ENCODE results near the gene ZFP36L1. TPM values are rescaled to one million over a fixed set of nuclear protein-coding genes. Genes with fewer than 3 reads are reported as not detected.

ZFP36L1 gene
- total RNA-seq, 1 experiment from 2014 or later = 27.7 TPM

- no peak for DNase-seq (ENCODE audit: low spot score)
Measured at GRCh38 chr14:68762953-68763764, 29.7 kb downstream of the ZFP36L1 start.

- no peak for DNase-seq (ENCODE audit: low spot score)
Measured at GRCh38 chr14:68761391-68761790, 31.5 kb downstream of the ZFP36L1 start.

- DNase-seq (ENCODE audit: low spot score) = no peak
Measured at GRCh38 chr14:68760761-68761160, 32.1 kb downstream of the ZFP36L1 start.

- DNase-seq (ENCODE audit: low spot score) = no peak
Measured at GRCh38 chr14:68759937-68760336, 32.9 kb downstream of the ZFP36L1 start.

DNA sequence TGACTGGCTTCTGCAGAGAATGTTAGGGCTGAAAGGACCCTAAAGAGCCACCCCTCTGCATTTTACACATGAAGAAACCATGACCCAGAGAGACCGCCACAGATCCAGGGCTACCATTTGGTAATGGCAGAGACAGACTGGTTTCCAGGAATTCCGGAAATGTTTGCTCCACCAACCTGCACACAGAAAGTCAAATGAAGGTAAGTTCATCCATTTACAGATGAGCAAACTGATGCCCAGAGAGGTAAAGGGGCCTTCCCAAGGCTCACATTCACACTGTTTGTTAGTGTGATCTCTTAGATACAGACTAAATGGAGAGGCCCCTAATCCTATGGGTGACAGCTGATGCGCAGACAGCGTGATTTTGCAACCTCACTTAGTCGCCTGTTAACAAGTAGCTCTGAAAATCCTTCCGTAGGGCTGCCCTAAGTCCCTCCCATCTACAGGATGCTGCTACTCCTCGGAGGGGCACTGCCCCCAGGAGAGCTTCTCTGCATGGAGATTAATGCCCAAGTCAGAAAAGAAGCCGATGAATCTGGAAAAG lies 33.8 kb downstream of the ZFP36L1 start:
- DNase-seq (ENCODE audit: low spot score) = no peak

DNA sequence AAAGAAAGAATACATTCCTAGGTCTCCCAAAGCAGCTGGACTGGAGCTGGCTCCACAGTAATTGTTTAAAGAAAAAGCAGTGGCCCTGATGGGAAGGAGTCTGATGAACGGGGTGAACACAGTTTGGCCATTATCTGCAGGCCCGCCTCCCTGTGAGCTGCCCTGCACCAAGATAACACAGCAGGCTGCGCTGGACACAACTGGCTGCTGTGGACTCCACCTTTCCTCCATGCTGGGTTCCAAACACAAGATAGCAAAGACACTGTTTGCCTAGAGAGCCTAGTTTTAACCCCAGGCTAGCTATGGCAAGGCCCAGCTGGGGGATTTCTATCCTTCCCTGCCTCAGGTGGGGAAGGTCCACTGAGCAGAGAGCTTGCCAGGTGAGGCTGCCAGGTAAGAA lies 34.6 kb downstream of the ZFP36L1 start:
- DNase-seq (ENCODE audit: low spot score) = no peak

DNA sequence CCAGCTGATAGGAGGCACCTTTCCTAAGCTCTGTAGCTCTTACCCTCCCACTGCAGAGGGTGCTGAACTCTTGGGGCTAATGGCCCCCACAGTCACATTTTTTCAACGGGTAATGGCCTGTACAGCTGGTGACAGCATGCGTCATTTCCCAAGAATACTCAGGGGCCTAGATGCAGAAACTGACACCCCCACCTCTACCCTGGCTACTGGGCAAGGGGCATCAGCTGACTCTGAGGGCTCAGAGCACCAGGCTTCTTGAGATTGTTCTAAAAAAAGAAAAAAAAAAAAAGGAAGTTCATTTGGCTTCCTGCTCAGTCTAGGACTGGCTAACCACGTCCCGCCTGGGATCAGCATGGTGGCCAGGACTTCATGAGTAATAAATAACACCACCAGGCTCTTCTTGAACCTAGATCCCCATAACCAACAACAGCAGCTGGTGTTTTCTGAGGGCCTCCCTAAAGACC lies 35.2 kb downstream of the ZFP36L1 start:
- peak; percentile 30 for DNase-seq (ENCODE audit: low spot score)

GRCh38 chr14:68756734-68757133 lies 36.1 kb downstream of the ZFP36L1 start:
- no peak for DNase-seq (ENCODE audit: low spot score)

GRCh38 chr14:68756000-68756481 lies 36.8 kb downstream of the ZFP36L1 start:
- DNase-seq (ENCODE audit: low spot score) = no peak

- no peak for DNase-seq (ENCODE audit: low spot score)
Measured at GRCh38 chr14:68755016-68755353, 37.9 kb downstream of the ZFP36L1 start.

- DNase-seq (ENCODE audit: low spot score) = no peak
Measured at GRCh38 chr14:68753690-68754089, 39.2 kb downstream of the ZFP36L1 start.

DNA sequence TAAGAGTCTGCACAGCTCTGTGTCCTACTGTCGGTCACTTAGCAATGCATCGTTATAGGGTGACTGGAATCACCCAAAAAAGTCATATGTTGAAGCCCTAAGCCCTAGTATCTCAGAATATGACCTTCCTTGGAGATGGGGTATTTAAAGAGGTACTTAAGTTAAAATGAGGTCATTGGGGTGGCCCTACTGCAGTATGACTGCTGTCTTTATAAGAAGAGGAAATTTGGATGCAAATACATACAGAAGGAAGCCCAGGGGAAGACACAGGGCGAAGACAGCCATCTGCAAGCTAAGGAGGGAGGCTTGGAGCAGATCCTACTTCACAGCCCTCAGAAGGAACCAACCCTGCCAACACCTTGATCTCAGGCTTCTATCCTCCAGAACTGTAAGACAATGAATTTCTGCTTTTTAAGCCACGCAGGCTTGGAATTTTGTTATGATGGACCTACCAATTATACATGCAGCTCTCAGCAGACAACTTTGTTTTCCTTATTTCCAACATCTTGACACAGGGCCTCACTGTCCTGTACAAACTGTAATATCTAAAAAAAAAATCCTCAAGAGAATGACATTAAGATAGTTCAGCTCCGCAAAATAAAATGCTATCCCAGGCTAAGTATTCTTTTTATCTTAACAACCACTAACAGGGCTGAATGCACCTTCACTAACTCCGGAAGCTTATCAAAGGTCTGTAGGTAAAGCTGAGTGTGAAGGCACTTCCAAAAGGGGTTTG lies 40.4 kb downstream of the ZFP36L1 start:
- no peak for DNase-seq (ENCODE audit: low spot score)

GRCh38 chr14:68749487-68750475 lies 43.1 kb downstream of the ZFP36L1 start:
- DNase-seq (ENCODE audit: low spot score) = no peak

DNA sequence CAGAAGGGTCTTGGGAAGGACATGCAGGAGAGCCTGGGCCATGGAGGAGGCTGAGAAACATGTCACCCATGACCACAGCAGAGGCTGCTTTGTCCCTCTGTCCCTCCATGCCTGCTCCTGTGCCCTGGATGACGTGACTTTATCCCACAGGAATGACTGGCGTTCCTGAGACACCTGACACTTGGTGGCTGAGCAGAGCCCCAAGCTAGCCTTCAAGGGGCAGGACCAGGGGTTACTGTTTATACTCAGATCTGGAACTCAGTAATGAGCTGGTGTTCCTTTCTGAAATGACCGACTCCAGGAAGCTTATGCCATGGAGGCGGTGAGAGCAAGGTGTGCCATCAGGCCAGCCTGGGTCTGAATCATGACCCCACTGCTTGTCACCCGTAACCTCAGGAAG lies 44.2 kb downstream of the ZFP36L1 start:
- DNase-seq (ENCODE audit: low spot score) = no peak

GRCh38 chr14:68748260-68748659 lies 44.6 kb downstream of the ZFP36L1 start:
- DNase-seq (ENCODE audit: low spot score) = no peak

DNA sequence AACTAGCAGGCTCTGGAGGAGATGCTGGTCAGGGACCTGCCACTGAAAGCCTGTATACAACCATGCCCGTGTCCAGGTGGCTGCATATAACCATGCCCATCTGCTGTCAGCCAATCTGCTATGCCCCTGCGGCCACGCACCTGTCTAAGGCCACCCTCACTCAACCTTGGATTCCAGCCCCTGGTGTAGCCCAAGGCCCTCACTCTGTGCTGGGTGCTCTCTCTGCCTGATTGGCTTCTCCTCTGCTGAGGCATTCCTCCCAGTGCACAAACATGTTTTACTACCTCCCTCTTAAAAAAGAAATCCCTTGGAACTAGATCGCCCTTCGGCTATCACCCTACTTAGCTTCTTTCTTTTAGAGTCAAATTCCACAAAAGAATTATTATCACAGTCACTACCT lies 45.5 kb downstream of the ZFP36L1 start:
- no peak for DNase-seq (ENCODE audit: low spot score)

DNA sequence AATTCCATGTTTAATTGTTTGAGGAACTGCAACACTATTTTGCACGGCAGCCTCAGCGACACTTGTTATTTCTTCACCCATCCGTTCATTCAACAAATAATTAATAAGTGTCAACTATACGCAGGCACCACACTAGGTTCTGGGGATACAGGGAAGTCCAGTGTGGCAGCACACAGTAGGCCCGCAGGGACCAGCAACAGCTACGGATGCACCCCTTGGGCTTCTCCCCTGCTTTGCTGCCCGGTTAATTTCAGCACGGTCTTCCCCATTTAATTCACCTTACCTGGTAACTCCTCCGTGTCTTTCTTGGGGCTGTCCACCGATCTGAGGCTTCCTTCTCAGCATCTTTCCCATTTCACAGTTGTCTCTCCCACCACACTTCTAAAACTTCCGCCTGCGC lies 48.3 kb downstream of the ZFP36L1 start:
- DNase-seq (ENCODE audit: low spot score) = no peak

DNA sequence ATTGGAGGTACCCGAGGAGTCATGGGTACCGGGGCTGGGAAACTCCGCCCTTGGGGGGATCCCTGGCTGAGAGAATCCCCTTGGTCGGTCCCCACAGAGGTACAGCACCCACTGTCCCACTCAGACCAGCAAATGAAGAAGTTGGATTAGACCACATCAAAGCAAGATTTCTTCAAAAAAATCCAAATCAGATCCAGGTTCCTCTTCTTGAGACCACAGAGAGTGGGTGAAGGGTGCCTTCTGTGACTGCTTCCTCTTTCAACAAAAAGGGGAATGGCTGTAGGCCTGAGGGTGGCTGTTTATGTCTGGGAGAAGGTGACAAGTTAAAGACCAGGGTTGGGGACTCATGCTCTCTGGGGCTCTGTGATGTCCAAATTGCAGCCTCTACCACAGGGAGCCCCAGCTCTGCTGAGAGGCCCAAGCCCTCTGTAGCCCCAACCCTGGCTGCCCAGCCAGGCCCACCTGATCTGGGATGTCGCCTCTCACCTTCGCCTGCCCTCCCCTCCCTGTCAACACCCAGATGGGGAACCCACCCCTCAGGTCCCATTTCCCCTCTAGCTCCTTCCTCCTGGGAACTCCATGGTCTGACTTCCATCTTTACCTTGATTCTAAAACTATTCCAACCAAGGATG lies 50.9 kb downstream of the ZFP36L1 start:
- DNase-seq (ENCODE audit: low spot score) = no peak

DNA sequence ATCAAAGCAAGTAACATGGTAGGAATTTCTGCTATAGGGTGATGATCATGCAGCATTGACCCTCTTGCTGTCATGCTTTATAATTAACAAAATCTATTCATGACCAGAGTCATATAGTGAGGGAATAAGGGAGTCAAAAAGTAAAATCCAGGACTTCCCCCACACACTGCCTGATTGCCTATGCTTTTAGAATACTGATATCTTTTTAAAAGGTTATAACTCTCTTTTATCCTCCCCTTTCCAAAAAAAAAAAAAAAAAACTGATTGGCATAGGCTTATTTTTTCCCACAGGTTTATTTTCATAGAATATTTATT lies 51.4 kb downstream of the ZFP36L1 start:
- no peak for DNase-seq (ENCODE audit: low spot score)

- no peak for DNase-seq (ENCODE audit: low spot score)
Measured at GRCh38 chr14:68740788-68741476, 51.9 kb downstream of the ZFP36L1 start.

- DNase-seq (ENCODE audit: low spot score) = no peak
Measured at GRCh38 chr14:68739701-68740100, 53.2 kb downstream of the ZFP36L1 start.
